ENCODE data around the gene AGPAT3.

AGPAT3 gene

DNA sequence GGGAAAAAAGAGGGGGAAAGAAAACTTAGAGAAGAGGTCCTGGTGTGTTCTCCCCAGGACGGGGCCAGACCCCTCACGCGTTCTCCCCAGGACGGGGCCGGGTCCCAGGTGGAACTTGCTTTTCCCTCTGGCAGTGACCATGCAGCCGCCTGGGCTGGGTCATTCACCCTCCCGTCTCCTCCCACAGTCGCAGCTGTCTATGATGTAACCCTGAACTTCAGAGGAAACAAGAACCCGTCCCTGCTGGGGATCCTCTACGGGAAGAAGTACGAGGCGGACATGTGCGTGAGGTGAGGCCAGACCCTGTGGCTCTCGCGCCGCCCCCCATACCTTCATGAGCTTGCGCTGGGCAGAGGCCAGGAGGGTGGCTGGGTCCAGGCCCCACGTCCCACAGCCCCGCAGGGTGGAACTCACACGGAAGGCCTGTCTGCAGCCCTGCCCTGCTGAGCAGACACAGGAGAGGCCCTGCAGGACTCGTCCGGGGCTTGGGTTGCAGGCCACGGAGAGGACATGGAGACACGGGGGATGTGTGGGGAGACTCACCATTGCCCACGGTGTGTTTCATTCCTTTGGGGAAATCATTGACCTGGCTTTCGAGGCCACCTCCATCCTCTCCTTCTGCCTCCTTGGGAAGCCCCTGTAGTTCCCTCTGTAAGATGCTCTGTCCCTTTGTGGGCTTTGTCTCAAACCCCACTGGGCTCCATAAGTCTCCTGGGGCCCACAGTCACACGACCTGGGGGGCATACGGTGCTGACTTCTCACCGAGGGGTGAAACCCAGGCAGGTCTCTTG is 106.4 kb downstream of the AGPAT3 start:
- H2BK15ac ChIP-seq (ENCODE audit: low read depth, poor library complexity, severe bottlenecking) = no peak overlapping the region
- WGBS = 94% methylated on average over 29 of the region's 29 CpGs
- H2BK12ac ChIP-seq (ENCODE audit: low read length in 2 of 2) = no peak overlapping the region

GRCh38 chr21:43971992-43972255 is 106.9 kb downstream of the AGPAT3 start:
- Histone ChIP-seq H2BK120ac (ENCODE audit: low read depth, low read length) (no peak overlapping the region), H3K79me1 (replicated peaks; ENCODE audit: low read length, poor library complexity, severe bottlenecking) (peaks cover 2% of the 10 kb centered on the region), H3K27me3 (ENCODE audit: control insufficient read depth in 1 of 2, insufficient read depth in 1 of 2, low read length in 2 of 2) (no peaks in the 10 kb centered on the region), H3K4me3 (ENCODE audit: insufficient read depth in 1 of 2, low read depth in 1 of 2, low read length in 2 of 2) (no peak overlapping the region), H4K91ac (ENCODE audit: low read length) (no peak overlapping the region), H2AFZ (ENCODE audit: low read depth, low read length) (no peak overlapping the region), H3K4ac (ENCODE audit: low read depth in 1 of 2, low read length in 2 of 2) (no peak overlapping the region), H4K8ac (ENCODE audit: low read length) (no peak overlapping the region), H3K18ac (ENCODE audit: low read depth in 1 of 2, low read length in 2 of 2) (no peak overlapping the region), H3K4me1 (ENCODE audit: control insufficient read depth, insufficient read depth, low read depth, low read length) (peaks cover 12% of the 10 kb centered on the region), H3K36me3 (ENCODE audit: control insufficient read depth in 1 of 2, insufficient read depth in 2 of 2, low read depth in 1 of 2, low read length in 2 of 2) (peaks cover 30 to 65% of the 10 kb centered on the region in 2 experiments), H3K9ac (ENCODE audit: low read length) (no peak overlapping the region), H3K27ac (ENCODE audit: low read length, poor library complexity, severe bottlenecking) (no peak overlapping the region), H2AK5ac (ENCODE audit: low read length, severe bottlenecking) (no peak overlapping the region), H3K4me2 (ENCODE audit: low read length, poor library complexity, severe bottlenecking) (no peak overlapping the region), H2BK15ac (ENCODE audit: low read depth, poor library complexity, severe bottlenecking) (no peak overlapping the region), H2BK12ac (ENCODE audit: low read length in 2 of 2) (no peak overlapping the region), H3K23ac (ENCODE audit: low read length in 2 of 2) (no peak overlapping the region), H3K9me3 (ENCODE audit: control insufficient read depth, low read length) (no peaks in the 10 kb centered on the region), H2BK5ac (ENCODE audit: low read depth, low read length, poor library complexity, severe bottlenecking) (no peak overlapping the region), H3K14ac (ENCODE audit: low read length in 2 of 2) (no peak overlapping the region)
- WGBS = 93% methylated on average over 11 of the region's 11 CpGs
- DNase-seq = no peak

More for the DNA sequence above, 106.4 kb downstream of the AGPAT3 start:
- H3K4me2 ChIP-seq (ENCODE audit: low read length, poor library complexity, severe bottlenecking) = no peak overlapping the region
- H3K14ac ChIP-seq (ENCODE audit: low read length in 2 of 2) = no peak overlapping the region
- no peak overlapping the region for H2AK5ac ChIP-seq (ENCODE audit: low read length, severe bottlenecking)
- no peak overlapping the region for H3K4me3 ChIP-seq (ENCODE audit: insufficient read depth in 1 of 2, low read depth in 1 of 2, low read length in 2 of 2)
- H3K27ac ChIP-seq (ENCODE audit: low read length, poor library complexity, severe bottlenecking) = no peak overlapping the region
- H2AFZ ChIP-seq (ENCODE audit: low read depth, low read length) = no peak overlapping the region
- no peak overlapping the region for H2BK120ac ChIP-seq (ENCODE audit: low read depth, low read length)
- H3K36me3 ChIP-seq (ENCODE audit: control insufficient read depth in 1 of 2, insufficient read depth in 2 of 2, low read depth in 1 of 2, low read length in 2 of 2) = peaks cover 30 to 70% of the 10 kb centered on the region in 2 experiments
- H4K8ac ChIP-seq (ENCODE audit: low read length) = no peak overlapping the region
- H3K27me3 ChIP-seq (ENCODE audit: control insufficient read depth in 1 of 2, insufficient read depth in 1 of 2, low read length in 2 of 2) = no peaks in the 10 kb centered on the region
- H3K9ac ChIP-seq (ENCODE audit: low read length) = no peak overlapping the region
- no peak overlapping the region for H3K23ac ChIP-seq (ENCODE audit: low read length in 2 of 2)
- no peaks in the 10 kb centered on the region for H3K9me3 ChIP-seq (ENCODE audit: control insufficient read depth, low read length)
- no peak overlapping the region for H4K91ac ChIP-seq (ENCODE audit: low read length)
- H2BK5ac ChIP-seq (ENCODE audit: low read depth, low read length, poor library complexity, severe bottlenecking) = no peak overlapping the region
- no peak overlapping the region for H3K18ac ChIP-seq (ENCODE audit: low read depth in 1 of 2, low read length in 2 of 2)
- peaks cover 12% of the 10 kb centered on the region for H3K4me1 ChIP-seq (ENCODE audit: control insufficient read depth, insufficient read depth, low read depth, low read length)
- H3K4ac ChIP-seq (ENCODE audit: low read depth in 1 of 2, low read length in 2 of 2) = no peak overlapping the region
- no peak for DNase-seq
- H3K79me1 ChIP-seq (replicated peaks; ENCODE audit: low read length, poor library complexity, severe bottlenecking) = peaks cover 6% of the 10 kb centered on the region

DNA sequence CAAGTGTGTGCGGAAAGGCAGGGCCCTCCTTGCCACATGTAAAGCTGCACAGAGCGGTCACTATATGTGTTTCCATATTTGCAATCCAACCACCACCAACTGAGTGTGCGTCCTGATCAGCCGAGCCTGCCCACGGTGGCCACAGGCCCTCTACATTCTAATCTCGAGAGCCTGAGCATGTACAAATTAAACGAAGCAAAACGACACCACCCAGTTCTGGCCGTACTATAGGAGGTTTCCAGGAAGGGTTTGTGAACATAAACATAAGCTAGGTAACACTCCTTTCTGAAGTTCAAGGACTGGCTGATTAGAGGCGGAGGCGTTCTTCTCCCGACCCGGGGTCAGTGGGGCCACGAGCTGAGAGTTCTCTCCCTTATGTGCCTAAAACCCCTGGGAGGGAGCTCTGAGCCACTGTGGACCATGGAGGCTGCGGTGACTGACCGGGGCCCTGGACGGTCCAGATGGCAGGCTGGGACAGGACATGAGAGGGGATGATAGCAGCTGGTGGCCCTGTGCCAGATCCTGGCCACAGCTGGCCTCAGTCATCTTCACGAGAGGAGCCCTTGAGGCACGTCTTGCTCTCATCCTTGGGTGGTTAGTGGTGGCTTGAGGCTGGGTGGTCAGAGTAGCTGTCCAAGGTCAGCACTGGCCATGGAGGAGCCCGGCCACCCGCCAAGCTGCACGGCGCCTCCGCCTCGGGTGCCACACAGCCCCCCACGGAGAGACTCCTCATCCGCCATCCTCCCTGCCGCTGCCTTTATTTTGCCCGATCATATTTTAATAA is 108.0 kb downstream of the AGPAT3 start:
- Histone ChIP-seq H2BK5ac (ENCODE audit: low read depth, low read length, poor library complexity, severe bottlenecking) (no peak overlapping the region), H3K23ac (ENCODE audit: low read length in 2 of 2) (no peak overlapping the region), H4K8ac (ENCODE audit: low read length) (no peak overlapping the region), H2BK12ac (ENCODE audit: low read length in 2 of 2) (no peak overlapping the region), H4K91ac (ENCODE audit: low read length) (no peak overlapping the region), H3K4ac (ENCODE audit: low read depth in 1 of 2, low read length in 2 of 2) (no peak overlapping the region), H3K4me2 (ENCODE audit: low read length, poor library complexity, severe bottlenecking) (no peak overlapping the region), H3K9me3 (ENCODE audit: control insufficient read depth, low read length) (no peaks in the 10 kb centered on the region), H3K18ac (ENCODE audit: low read depth in 1 of 2, low read length in 2 of 2) (no peak overlapping the region), H2AK5ac (ENCODE audit: low read length, severe bottlenecking) (no peak overlapping the region), H3K79me1 (replicated peaks; ENCODE audit: low read length, poor library complexity, severe bottlenecking) (peaks cover 2% of the 10 kb centered on the region), H2AFZ (ENCODE audit: low read depth, low read length) (no peak overlapping the region), H2BK120ac (ENCODE audit: low read depth, low read length) (no peak overlapping the region), H3K14ac (ENCODE audit: low read length in 2 of 2) (no peak overlapping the region), H3K27me3 (ENCODE audit: control insufficient read depth in 1 of 2, insufficient read depth in 1 of 2, low read length in 2 of 2) (no peaks in the 10 kb centered on the region), H3K4me3 (ENCODE audit: insufficient read depth in 1 of 2, low read depth in 1 of 2, low read length in 2 of 2) (no peak overlapping the region), H3K36me3 (ENCODE audit: control insufficient read depth in 1 of 2, insufficient read depth in 2 of 2, low read depth in 1 of 2, low read length in 2 of 2) (peaks cover 34 to 57% of the 10 kb centered on the region in 2 experiments), H3K9ac (ENCODE audit: low read length) (no peak overlapping the region), H3K27ac (ENCODE audit: low read length, poor library complexity, severe bottlenecking) (no peak overlapping the region), H2BK15ac (ENCODE audit: low read depth, poor library complexity, severe bottlenecking) (no peak overlapping the region), H3K4me1 (ENCODE audit: control insufficient read depth, insufficient read depth, low read depth, low read length) (peaks cover 14% of the 10 kb centered on the region)
- peak; percentile 18 for DNase-seq
- WGBS = 90% methylated on average over 29 of the region's 29 CpGs

GRCh38 chr21:43973634-43973955 is 108.6 kb downstream of the AGPAT3 start:
- no peak overlapping the region for H3K9ac ChIP-seq (ENCODE audit: low read length)
- H3K4me2 ChIP-seq (ENCODE audit: low read length, poor library complexity, severe bottlenecking) = no peak overlapping the region
- DNase-seq = no peak
- H3K27me3 ChIP-seq (ENCODE audit: control insufficient read depth in 1 of 2, insufficient read depth in 1 of 2, low read length in 2 of 2) = no peaks in the 10 kb centered on the region
- H3K4me1 ChIP-seq (ENCODE audit: control insufficient read depth, insufficient read depth, low read depth, low read length) = peaks cover 14% of the 10 kb centered on the region
- no peak overlapping the region for H3K4me3 ChIP-seq (ENCODE audit: insufficient read depth in 1 of 2, low read depth in 1 of 2, low read length in 2 of 2)
- H3K14ac ChIP-seq (ENCODE audit: low read length in 2 of 2) = no peak overlapping the region
- H3K23ac ChIP-seq (ENCODE audit: low read length in 2 of 2) = no peak overlapping the region
- H2BK12ac ChIP-seq (ENCODE audit: low read length in 2 of 2) = no peak overlapping the region
- H3K4ac ChIP-seq (ENCODE audit: low read depth in 1 of 2, low read length in 2 of 2) = no peak overlapping the region
- peaks cover 2% of the 10 kb centered on the region for H3K79me1 ChIP-seq (replicated peaks; ENCODE audit: low read length, poor library complexity, severe bottlenecking)
- H4K8ac ChIP-seq (ENCODE audit: low read length) = no peak overlapping the region
- H2BK120ac ChIP-seq (ENCODE audit: low read depth, low read length) = no peak overlapping the region
- H2AFZ ChIP-seq (ENCODE audit: low read depth, low read length) = no peak overlapping the region
- no peak overlapping the region for H3K18ac ChIP-seq (ENCODE audit: low read depth in 1 of 2, low read length in 2 of 2)
- peaks cover 34 to 55% of the 10 kb centered on the region in 2 experiments for H3K36me3 ChIP-seq (ENCODE audit: control insufficient read depth in 1 of 2, insufficient read depth in 2 of 2, low read depth in 1 of 2, low read length in 2 of 2)
- H4K91ac ChIP-seq (ENCODE audit: low read length) = no peak overlapping the region
- no peak overlapping the region for H2AK5ac ChIP-seq (ENCODE audit: low read length, severe bottlenecking)
- WGBS = 91% methylated on average over 11 of the region's 12 CpGs
- no peak overlapping the region for H2BK5ac ChIP-seq (ENCODE audit: low read depth, low read length, poor library complexity, severe bottlenecking)
- no peak overlapping the region for H3K27ac ChIP-seq (ENCODE audit: low read length, poor library complexity, severe bottlenecking)
- H3K9me3 ChIP-seq (ENCODE audit: control insufficient read depth, low read length) = no peaks in the 10 kb centered on the region
- H2BK15ac ChIP-seq (ENCODE audit: low read depth, poor library complexity, severe bottlenecking) = no peak overlapping the region

All from mesenchymal stem cell (in vitro differentiated cells and primary cell).